Right atrium auricular region (tissue), 2 donors: Measurements from ENCODE around the gene SH3GL1. TPM values are rescaled to one million over a fixed set of nuclear protein-coding genes. Genes with fewer than 3 reads are reported as not detected.

Source experiments
- DNase-seq: peaks from one replicate; pipeline ENCODE4 v3.0.0-alpha.2; 2019; ENCODE audit warnings: low spot score
- H3K27ac ChIP-seq, 2 donors: fragments of 200-600 bp; sonication (generic); 1 replicate in 1 of 2; 2 replicates in 1 of 2; pipeline ENCODE4 v1.5.1; 2016 to 2019
- H3K27me3 ChIP-seq, 2 donors: fragments of 200-600 bp; sonication (generic); one replicate each; pipeline versions ENCODE4 v1.5.1 to v1.6.0; 2017 to 2019
- H3K36me3 ChIP-seq: fragments of 200-600 bp; sonication (generic); one replicate; pipeline ENCODE4 v1.5.1; 2016
- H3K4me1 ChIP-seq, 2 donors: fragments of 200-600 bp; sonication (generic); one replicate each; pipeline versions ENCODE4 v1.5.1 to v1.6.0; 2017 to 2019
- H3K4me3 ChIP-seq, 2 donors: fragments of 200-600 bp; sonication (generic); 1 replicate in 1 of 2; 2 replicates in 1 of 2; pipeline ENCODE4 v1.5.1; 2017 to 2019; ENCODE audit warnings: mild to moderate bottlenecking in 1 of 2, moderate library complexity in 1 of 2
- H3K9me3 ChIP-seq, 2 donors: fragments of 200-600 bp; sonication (generic); one replicate each; pipeline ENCODE4 v1.5.1; 2019
- CTCF ChIP-seq, 2 donors: fragments of 200-600 bp; sonication (generic); IDR thresholded peaks; one replicate each; pipeline ENCODE4 v1.5.1; 2019; ENCODE audit warnings: antibody characterized with exemption in 2 of 2
- total RNA-seq, 2 donors: library from RNA; depleted of rRNA; stranded (reverse); fragments of >200 nt; gene quantifications; one replicate each; pipeline ENCODE4 v1.1.0, GENCODE V29; 2016

The SH3GL1 gene
- total RNA-seq, 2 donors from 2014 or later: 17.5 to 31.9 TPM

- no peaks in the 10 kb centered on the region for H3K9me3 ChIP-seq
- no peak overlapping the region for H3K4me3 ChIP-seq
- no peak for DNase-seq
- no peaks in the 10 kb centered on the region for H3K27me3 ChIP-seq
- peaks cover 0 to 10% of the 10 kb centered on the region in 2 donors for H3K4me1 ChIP-seq
- TF ChIP-seq CTCF (IDR thresholded peaks at IDR 0.05): no peak
- H3K36me3 ChIP-seq: peaks cover 76% of the 10 kb centered on the region
- no peak overlapping the region for H3K27ac ChIP-seq
Observed at GRCh38 chr19:4447327-4448146, 47.2 kb upstream of the SH3GL1 start.

- peaks cover 0 to 10% of the 10 kb centered on the region in 2 donors for H3K4me1 ChIP-seq
- no peak for DNase-seq
- peaks cover 68% of the 10 kb centered on the region for H3K36me3 ChIP-seq
- no peak for TF ChIP-seq CTCF (IDR thresholded peaks at IDR 0.05)
- H3K27me3 ChIP-seq: no peaks in the 10 kb centered on the region
- H3K27ac ChIP-seq: no peak overlapping the region
- no peak overlapping the region for H3K4me3 ChIP-seq
- no peaks in the 10 kb centered on the region for H3K9me3 ChIP-seq
Observed at GRCh38 chr19:4446704-4447200, 46.4 kb upstream of the SH3GL1 start.

DNA sequence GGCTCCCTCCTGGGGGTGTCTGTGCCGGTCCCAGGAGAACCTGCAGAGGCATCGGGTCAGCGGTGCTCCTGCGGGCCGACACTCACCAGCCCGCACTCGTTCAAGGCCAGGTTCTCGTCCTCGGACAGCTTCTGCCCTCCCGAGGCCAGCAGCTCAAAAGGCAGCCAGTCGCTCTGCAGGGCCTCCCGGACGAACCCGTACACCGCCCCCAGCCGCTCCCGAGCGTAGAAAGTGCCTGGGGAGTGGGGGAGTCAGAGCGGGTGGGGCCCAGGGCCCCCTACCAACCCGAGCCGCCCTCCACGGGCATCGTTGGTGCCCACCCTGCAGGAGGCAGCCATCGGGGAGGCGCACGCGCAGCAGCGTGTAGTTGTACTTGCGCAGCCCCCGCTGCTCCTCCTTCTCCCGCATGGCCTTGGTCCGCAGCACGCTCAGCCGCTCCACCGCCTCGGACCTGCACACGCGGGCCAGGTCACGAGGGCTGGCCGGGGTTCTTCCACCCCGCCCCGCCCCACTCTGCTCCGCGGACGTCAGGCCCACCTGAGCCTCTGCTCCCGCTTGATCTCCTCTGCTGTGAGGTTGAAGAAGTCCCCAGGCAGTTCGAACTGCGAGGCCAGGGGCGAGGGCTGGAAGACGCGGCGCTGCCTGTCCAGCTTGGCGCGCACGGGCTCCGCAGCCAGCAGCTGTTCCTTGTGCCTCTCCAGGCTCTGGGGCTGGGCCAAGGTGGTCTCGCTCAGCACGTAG, 45.8 kb upstream of the SH3GL1 start:
- no peak for TF ChIP-seq CTCF (IDR thresholded peaks at IDR 0.05)
- Histone ChIP-seq H3K27me3 (no peaks in the 10 kb centered on the region), H3K27ac (no peak overlapping the region), H3K9me3 (no peaks in the 10 kb centered on the region), H3K4me3 (no peak overlapping the region), H3K4me1 (peaks cover 0 to 10% of the 10 kb centered on the region in 2 donors), H3K36me3 (peaks cover 62% of the 10 kb centered on the region)
- no peak for DNase-seq

GRCh38 chr19:4444765-4445741, 44.7 kb upstream of the SH3GL1 start:
- Histone ChIP-seq H3K4me3 (no peak overlapping the region), H3K36me3 (peaks cover 55% of the 10 kb centered on the region), H3K27me3 (no peaks in the 10 kb centered on the region), H3K4me1 (peaks cover 0 to 10% of the 10 kb centered on the region in 2 donors), H3K27ac (no peak overlapping the region), H3K9me3 (no peaks in the 10 kb centered on the region)
- no peak for TF ChIP-seq CTCF (IDR thresholded peaks at IDR 0.05)
- no peak for DNase-seq
